ENCODE data around the gene RABL3.

The RABL3 gene

DNA sequence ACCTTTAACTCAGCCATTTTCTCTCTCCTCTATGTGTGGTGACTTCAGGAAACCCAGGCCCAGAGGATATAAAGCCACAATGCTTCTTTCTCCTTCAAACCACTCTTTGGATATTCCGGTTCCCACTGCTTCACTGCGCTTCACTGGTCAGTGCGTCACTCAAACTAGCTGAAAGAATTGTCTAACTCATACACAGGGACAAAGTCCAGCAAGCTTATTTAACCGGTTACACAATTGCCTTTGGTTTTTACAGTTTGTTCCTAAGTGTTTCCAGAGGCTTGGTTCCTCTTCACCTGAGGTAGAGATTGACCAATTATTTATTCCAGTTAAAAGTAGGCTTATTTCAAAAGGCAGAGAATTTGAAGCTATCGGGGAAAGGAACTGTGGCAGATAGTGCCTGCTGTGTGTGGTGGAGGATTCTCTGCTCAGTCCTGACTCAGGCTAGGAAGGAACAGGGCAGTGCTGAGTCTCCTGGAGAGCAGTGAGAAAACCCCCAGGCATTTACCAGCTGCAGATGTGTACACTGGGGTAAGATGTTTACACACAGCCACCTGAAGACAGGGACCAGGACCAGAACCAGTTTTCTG is 60.1 kb downstream of the RABL3 start, which contains the start of gene HGD:
TSS of gene HGD (minus strand) at position 145 of the 587 bp plus-strand sequence. CDS start at position 17, 128 bp downstream.
- no peak for DNase-seq

DNA sequence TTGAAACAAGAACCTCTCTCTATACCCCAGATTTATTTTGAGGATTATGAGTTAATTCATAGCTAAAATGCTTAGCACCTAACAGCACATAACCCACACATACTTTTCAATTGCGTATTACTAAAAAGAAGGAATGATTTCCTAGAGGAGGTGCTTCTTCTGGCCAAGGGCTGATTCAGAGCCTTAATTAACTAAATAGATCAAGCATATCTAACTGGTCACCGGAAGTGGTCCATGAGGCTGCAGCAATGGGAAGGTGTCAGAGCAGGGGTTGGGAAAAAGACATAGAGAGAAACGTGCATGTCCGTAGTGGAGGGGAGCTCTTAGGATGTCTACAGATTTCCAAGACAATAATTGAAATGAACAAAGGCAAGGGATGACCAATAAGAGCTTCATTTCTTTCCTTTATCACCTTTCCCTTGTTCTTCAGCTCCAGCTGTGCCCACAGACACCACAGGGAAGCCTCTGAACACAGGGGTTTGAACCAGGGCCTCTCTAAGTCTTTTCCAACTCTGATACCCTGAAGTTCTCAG is 60.7 kb downstream of the RABL3 start:
- DNase-seq, result no peak

DNA sequence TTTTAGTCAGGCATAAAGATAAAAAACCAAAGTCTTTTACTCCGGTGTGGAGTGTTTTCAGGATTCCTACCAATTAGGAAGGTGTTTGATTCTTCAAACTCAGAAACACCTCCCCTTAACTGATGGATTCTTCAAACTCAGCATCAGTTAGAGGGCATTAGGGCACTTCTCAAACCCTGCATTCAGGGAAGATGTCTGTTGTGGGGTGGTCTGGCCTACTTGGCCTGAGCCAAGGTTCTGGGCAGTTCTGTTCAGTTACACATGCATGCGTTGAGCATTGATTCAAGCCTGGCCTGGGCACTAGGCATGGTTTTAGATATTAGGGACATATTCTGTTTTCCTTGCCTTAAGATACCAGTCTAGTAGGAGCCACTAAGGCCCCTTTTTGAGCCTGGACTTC is 61.3 kb downstream of the RABL3 start:
- DNase-seq, result no peak

- DNase-seq, result no peak
Observed at GRCh38 chr3:120680193-120680894, 62.0 kb downstream of the RABL3 start.

- DNase-seq, result no peak
Observed at GRCh38 chr3:120678984-120679383, 63.3 kb downstream of the RABL3 start.

GRCh38 chr3:120678331-120678947 is 63.9 kb downstream of the RABL3 start:
- DNase-seq, result no peak

GRCh38 chr3:120677193-120677592 is 65.1 kb downstream of the RABL3 start:
- peak; percentile 28 for DNase-seq

- DNase-seq, result peak; percentile 7
Observed at GRCh38 chr3:120673116-120673515, 69.2 kb downstream of the RABL3 start.

DNA sequence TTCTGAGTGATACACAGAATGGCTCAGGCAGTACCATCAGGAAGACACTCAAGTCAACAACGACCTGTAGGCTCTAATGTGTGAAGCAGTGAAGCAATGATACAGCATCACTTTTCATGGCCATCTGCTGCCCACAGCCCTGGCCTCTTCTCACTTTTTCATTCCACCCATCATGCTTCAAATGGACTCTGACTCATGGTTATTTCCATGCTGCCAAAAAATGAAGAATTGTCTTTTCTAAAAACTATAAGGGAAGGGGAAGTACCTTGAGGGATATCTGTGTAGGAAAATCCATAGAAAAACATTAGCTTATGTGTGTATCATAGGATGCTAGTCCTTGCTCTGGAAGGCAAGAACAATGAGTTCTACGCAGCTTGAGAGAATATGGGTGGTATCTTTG is 71.7 kb downstream of the RABL3 start:
- DNase-seq, result no peak

- no peak for DNase-seq
Observed at GRCh38 chr3:120664926-120665325, 77.4 kb downstream of the RABL3 start.

GRCh38 chr3:120661945-120662344 is 80.4 kb downstream of the RABL3 start:
- no peak for DNase-seq

DNA sequence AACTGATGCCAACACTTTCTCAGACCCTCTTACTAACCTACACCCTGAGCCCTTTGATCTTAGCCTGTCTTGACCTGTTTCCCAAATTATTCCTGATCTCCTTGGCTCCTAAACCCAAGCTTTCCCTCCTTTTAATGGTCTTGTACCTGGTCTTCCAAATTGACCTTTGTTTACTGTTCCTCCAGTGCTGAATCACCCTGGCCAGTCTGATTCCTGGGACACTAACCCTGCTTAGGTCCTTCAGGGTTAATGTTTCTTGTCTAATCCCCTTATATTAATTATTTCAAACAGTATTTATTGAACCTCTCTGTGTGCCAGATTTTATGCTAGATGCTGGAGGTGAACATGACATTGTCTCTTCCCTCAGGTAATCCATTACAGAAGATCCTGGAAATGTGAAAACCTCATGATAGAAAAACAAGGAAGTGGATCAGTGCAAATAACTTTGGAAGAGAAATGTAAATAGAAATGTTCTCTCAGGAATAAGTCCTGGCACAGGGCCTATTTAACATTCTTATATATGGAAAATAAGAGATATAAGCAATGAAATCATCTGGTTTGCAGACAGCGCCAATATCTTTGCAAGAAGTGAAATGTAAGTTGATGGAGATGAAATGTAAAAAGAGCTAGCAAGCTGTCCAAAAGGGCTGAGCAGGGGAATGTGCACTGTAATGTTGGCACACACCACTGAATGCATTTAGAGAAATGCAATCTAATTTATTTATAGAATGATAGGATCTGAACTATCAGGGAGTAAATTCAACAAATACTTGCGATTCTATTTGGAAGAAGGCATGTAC is 81.0 kb downstream of the RABL3 start:
- DNase-seq, result no peak

- DNase-seq, result no peak
Observed at GRCh38 chr3:120659834-120660233, 82.5 kb downstream of the RABL3 start.

- no peak for DNase-seq
Observed at GRCh38 chr3:120659285-120659684, 83.0 kb downstream of the RABL3 start.

- peak; percentile 8 for DNase-seq
Observed at GRCh38 chr3:120652896-120653545, 89.3 kb downstream of the RABL3 start.

DNA sequence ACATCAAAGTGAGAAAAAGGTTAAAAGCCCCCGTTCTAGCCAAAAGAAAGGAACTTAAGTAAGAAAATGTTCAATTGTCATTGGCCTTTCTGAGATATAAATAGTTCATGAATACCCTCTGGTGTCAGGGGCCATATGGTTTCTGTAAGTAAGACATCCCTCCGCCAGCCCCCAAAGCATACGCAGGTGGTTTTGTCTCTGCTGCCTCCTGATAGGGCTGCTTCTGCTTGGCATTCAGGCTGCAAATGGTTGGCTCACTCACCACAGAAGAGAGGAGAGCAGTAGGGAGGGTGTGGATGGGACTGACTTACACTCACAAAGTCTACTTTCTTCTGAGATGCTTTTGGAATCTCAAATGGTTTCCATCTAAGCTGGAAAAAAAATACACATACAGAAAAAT is 90.0 kb downstream of the RABL3 start:
- no peak for DNase-seq

DNA sequence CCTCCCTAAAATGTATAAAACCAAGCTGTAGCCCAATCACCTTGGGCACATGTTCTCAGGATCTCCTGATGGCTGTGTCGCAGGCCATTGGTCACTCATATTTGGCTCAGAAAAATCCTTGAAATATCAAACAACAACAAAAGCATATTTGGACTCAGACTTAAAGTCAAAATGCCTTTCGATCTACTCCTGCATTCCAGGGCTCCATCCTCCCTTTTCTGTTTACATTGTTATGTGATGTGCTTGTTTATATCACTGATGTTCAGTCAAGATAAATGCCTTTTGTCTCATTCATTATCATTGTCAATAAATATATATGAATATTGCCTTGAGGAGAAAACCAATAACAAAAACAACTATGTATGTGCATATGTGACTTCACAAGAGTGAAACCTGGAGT is 92.0 kb downstream of the RABL3 start:
- DNase-seq, result no peak

- no peak for DNase-seq
Observed at GRCh38 chr3:120649830-120650233, 92.5 kb downstream of the RABL3 start.

DNA sequence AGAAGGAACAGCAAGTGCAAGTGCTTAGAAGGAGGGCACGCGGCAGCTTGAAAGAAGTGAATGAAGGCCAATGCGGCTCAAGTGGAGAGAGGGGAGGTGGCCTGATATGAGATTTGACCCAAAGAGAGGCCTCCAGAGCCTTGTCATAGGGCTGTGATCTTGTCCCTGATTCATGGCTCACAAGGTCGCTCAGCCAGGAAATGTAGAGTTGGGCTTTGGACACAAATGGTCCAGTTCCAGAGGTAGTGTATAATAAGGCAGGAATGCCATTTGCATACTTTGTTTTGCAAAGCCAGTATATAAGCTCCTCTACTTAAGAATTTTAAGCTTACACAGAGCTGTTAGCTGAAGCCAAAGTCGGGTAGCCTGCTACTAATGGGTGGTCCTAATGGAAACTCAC is 94.0 kb downstream of the RABL3 start:
- no peak for DNase-seq

- no peak for DNase-seq
Observed at GRCh38 chr3:120646771-120647432, 95.4 kb downstream of the RABL3 start.

GRCh38 chr3:120645083-120645845 is 97.1 kb downstream of the RABL3 start:
- peak; percentile 12 for DNase-seq

All from NCI-H146 (cell line).